Measurements from ENCODE around the gene GRIN2C.

Gene GRIN2C

GRCh38 chr17:74857191-74857590, 2.5 kb downstream of the GRIN2C start:
- no peak for DNase-seq (ENCODE audit: low read depth)
- no peak for TF ChIP-seq CTCF (IDR thresholded peaks at IDR 0.05; ENCODE audit: low read depth, low read length)
- TF ChIP-seq MAX (IDR thresholded peaks at IDR 0.05; ENCODE audit: low read depth, low read length) = no peak
- no peak for TF ChIP-seq POLR2A (IDR thresholded peaks at IDR 0.05; ENCODE audit: extremely low read depth, insufficient read length)
- no peak for TF ChIP-seq MYC (IDR thresholded peaks at IDR 0.05; ENCODE audit: low read depth, low read length)

GRCh38 chr17:74856112-74856511, 3.6 kb downstream of the GRIN2C start:
- no peak overlapping the region for H3K4me3 ChIP-seq (ENCODE audit: low read depth, low read length)
- no peak for TF ChIP-seq POLR2A (IDR thresholded peaks at IDR 0.05; ENCODE audit: extremely low read depth, insufficient read length)
- no peak for TF ChIP-seq MYC (IDR thresholded peaks at IDR 0.05; ENCODE audit: low read depth, low read length)
- no peak for TF ChIP-seq MAX (IDR thresholded peaks at IDR 0.05; ENCODE audit: low read depth, low read length)
- TF ChIP-seq CTCF (IDR thresholded peaks at IDR 0.05; ENCODE audit: low read depth, low read length) = no peak
- DNase-seq (ENCODE audit: low read depth) = no peak

More at GRCh38 chr17:74857191-74857590, 2.5 kb downstream of the GRIN2C start:
- no peak overlapping the region for H3K4me3 ChIP-seq (ENCODE audit: low read depth, low read length)

GRCh38 chr17:74855323-74855722, 4.4 kb downstream of the GRIN2C start:
- no peak for TF ChIP-seq MAX (IDR thresholded peaks at IDR 0.05; ENCODE audit: low read depth, low read length)
- TF ChIP-seq POLR2A (IDR thresholded peaks at IDR 0.05; ENCODE audit: extremely low read depth, insufficient read length) = no peak
- TF ChIP-seq MYC (IDR thresholded peaks at IDR 0.05; ENCODE audit: low read depth, low read length) = no peak
- no peak for TF ChIP-seq CTCF (IDR thresholded peaks at IDR 0.05; ENCODE audit: low read depth, low read length)
- no peak for DNase-seq (ENCODE audit: low read depth)

GRCh38 chr17:74854792-74855191, 4.9 kb downstream of the GRIN2C start:
- TF ChIP-seq MAX (IDR thresholded peaks at IDR 0.05; ENCODE audit: low read depth, low read length) = no peak
- no peak for TF ChIP-seq MYC (IDR thresholded peaks at IDR 0.05; ENCODE audit: low read depth, low read length)
- TF ChIP-seq CTCF (IDR thresholded peaks at IDR 0.05; ENCODE audit: low read depth, low read length) = no peak
- TF ChIP-seq POLR2A (IDR thresholded peaks at IDR 0.05; ENCODE audit: extremely low read depth, insufficient read length) = no peak

More at GRCh38 chr17:74855323-74855722, 4.4 kb downstream of the GRIN2C start:
- H3K4me3 ChIP-seq (ENCODE audit: low read depth, low read length) = no peak overlapping the region

GRCh38 chr17:74853669-74854068, 6.0 kb downstream of the GRIN2C start:
- no peak overlapping the region for H3K4me3 ChIP-seq (ENCODE audit: low read depth, low read length)
- no peak for TF ChIP-seq MYC (IDR thresholded peaks at IDR 0.05; ENCODE audit: low read depth, low read length)
- no peak for TF ChIP-seq POLR2A (IDR thresholded peaks at IDR 0.05; ENCODE audit: extremely low read depth, insufficient read length)
- no peak for TF ChIP-seq CTCF (IDR thresholded peaks at IDR 0.05; ENCODE audit: low read depth, low read length)
- no peak for TF ChIP-seq MAX (IDR thresholded peaks at IDR 0.05; ENCODE audit: low read depth, low read length)
- no peak for DNase-seq (ENCODE audit: low read depth)

More at GRCh38 chr17:74854792-74855191, 4.9 kb downstream of the GRIN2C start:
- DNase-seq (ENCODE audit: low read depth) = no peak
- no peak overlapping the region for H3K4me3 ChIP-seq (ENCODE audit: low read depth, low read length)

GRCh38 chr17:74853048-74853397, 6.7 kb downstream of the GRIN2C start:
- no peak overlapping the region for H3K4me3 ChIP-seq (ENCODE audit: low read depth, low read length)
- no peak for DNase-seq (ENCODE audit: low read depth)
- TF ChIP-seq MAX (IDR thresholded peaks at IDR 0.05; ENCODE audit: low read depth, low read length) (no peak), POLR2A (IDR thresholded peaks at IDR 0.05; ENCODE audit: extremely low read depth, insufficient read length) (no peak), CTCF (IDR thresholded peaks at IDR 0.05; ENCODE audit: low read depth, low read length) (no peak)

Data from NB4 (cell line).